Choroid plexus epithelial cell (primary cell): ENCODE data around the gene NGB.

ENCODE experiments used
- DNase-seq: peaks from one replicate; pipeline ENCODE4 v3.0.0-alpha.2; 2010; ENCODE audit warnings: low read depth
- H3K4me3 ChIP-seq: 2 replicates; pipeline ENCODE4 v1.5.1; 2011; ENCODE audit warnings: low read depth, mild to moderate bottlenecking, control low read depth, low read length, moderate library complexity
- CTCF ChIP-seq: conservative IDR thresholded peaks from 2 replicates; pipeline ENCODE4 v1.5.1; 2011; ENCODE audit warnings: low read depth, mild to moderate bottlenecking, control low read depth, inconsistent platforms, low read length, moderate library complexity

NGB gene

GRCh38 chr14:77239412-77239811, 31.6 kb downstream of the NGB start:
- TF ChIP-seq CTCF = no peak
- no peak for DNase-seq

GRCh38 chr14:77238996-77239395, 32.0 kb downstream of the NGB start:
- no peak overlapping the region for H3K4me3 ChIP-seq
- no peak for TF ChIP-seq CTCF
- DNase-seq = no peak

More at GRCh38 chr14:77239412-77239811, 31.6 kb downstream of the NGB start:
- no peak overlapping the region for H3K4me3 ChIP-seq

GRCh38 chr14:77238356-77238755, 32.6 kb downstream of the NGB start:
- DNase-seq = no peak
- TF ChIP-seq CTCF = no peak
- H3K4me3 ChIP-seq = no peak overlapping the region

GRCh38 chr14:77236814-77237213, 34.2 kb downstream of the NGB start:
- no peak for TF ChIP-seq CTCF

GRCh38 chr14:77231721-77232120, 39.3 kb downstream of the NGB start:
- no peak overlapping the region for H3K4me3 ChIP-seq
- no peak for DNase-seq
- no peak for TF ChIP-seq CTCF

More at GRCh38 chr14:77236814-77237213, 34.2 kb downstream of the NGB start:
- H3K4me3 ChIP-seq = no peak overlapping the region
- DNase-seq = no peak

GRCh38 chr14:77230914-77231313, 40.1 kb downstream of the NGB start:
- H3K4me3 ChIP-seq = no peak overlapping the region
- TF ChIP-seq CTCF = no peak
- no peak for DNase-seq

- no peak for DNase-seq
- H3K4me3 ChIP-seq = no peak overlapping the region
- TF ChIP-seq CTCF = no peak
Observed at GRCh38 chr14:77228056-77228455, 43.0 kb downstream of the NGB start.
